Measurements from ENCODE around the gene RPL37A.

The RPL37A gene

GRCh38 chr2:216490061-216490460 lies 8.6 kb upstream of the RPL37A start:
- DNase-seq (ENCODE audit: low spot score), result no peak

- DNase-seq (ENCODE audit: low spot score), result no peak
Measured at GRCh38 chr2:216491793-216492596, 6.6 kb upstream of the RPL37A start.

- DNase-seq (ENCODE audit: low spot score), result no peak
Measured at GRCh38 chr2:216492597-216493333, 5.9 kb upstream of the RPL37A start.

- no peak for DNase-seq (ENCODE audit: low spot score)
Measured at GRCh38 chr2:216493334-216493685, 5.3 kb upstream of the RPL37A start.

GRCh38 chr2:216495656-216496055 lies 3.0 kb upstream of the RPL37A start:
- DNase-seq (ENCODE audit: low spot score), result no peak

GRCh38 chr2:216497382-216498069 lies 1.1 kb upstream of the RPL37A start:
- no peak for DNase-seq (ENCODE audit: low spot score)

GRCh38 chr2:216498070-216498378 lies 620 bp upstream of the RPL37A start:
- no peak for DNase-seq (ENCODE audit: low spot score)

GRCh38 chr2:216499641-216500218 lies 1.1 kb downstream of the RPL37A start:
- no peak for DNase-seq (ENCODE audit: low spot score)

GRCh38 chr2:216500572-216500971 lies 1.9 kb downstream of the RPL37A start:
- DNase-seq (ENCODE audit: low spot score), result no peak

- DNase-seq (ENCODE audit: low spot score), result no peak
Measured at GRCh38 chr2:216501854-216502253, 3.2 kb downstream of the RPL37A start.

- no peak for DNase-seq (ENCODE audit: low spot score)
Measured at GRCh38 chr2:216502381-216503158, 3.9 kb downstream of the RPL37A start.

GRCh38 chr2:216503159-216503629 lies 4.5 kb downstream of the RPL37A start:
- no peak for DNase-seq (ENCODE audit: low spot score)

GRCh38 chr2:216503697-216504375 lies 5.2 kb downstream of the RPL37A start:
- no peak for DNase-seq (ENCODE audit: low spot score)

- DNase-seq (ENCODE audit: low spot score), result no peak
Measured at GRCh38 chr2:216504376-216504762, 5.7 kb downstream of the RPL37A start.

GRCh38 chr2:216505133-216506106 lies 6.8 kb downstream of the RPL37A start:
- no peak for DNase-seq (ENCODE audit: low spot score)

- no peak for DNase-seq (ENCODE audit: low spot score)
Measured at GRCh38 chr2:216507220-216508160, 8.8 kb downstream of the RPL37A start.

- no peak for DNase-seq (ENCODE audit: low spot score)
Measured at GRCh38 chr2:216508229-216508628, 9.6 kb downstream of the RPL37A start.

- DNase-seq (ENCODE audit: low spot score), result peak; percentile 58
Measured at GRCh38 chr2:216516730-216517350, 18.2 kb downstream of the RPL37A start.

Measured in SW480 (cell line).